SK-N-SH treated with all-trans-retinoic acid at 6 μM for 48 hours (cell line): ENCODE measurements around the gene FGF14.

Experiments used
- ARNTL ChIP-seq: fragments of 450-650 bp; formaldehyde crosslinking; IDR thresholded peaks from 2 replicates; pipeline ENCODE4 v1.5.0; 2020; ENCODE audit warnings: low read depth, mild to moderate bottlenecking, moderate library complexity, borderline replicate concordance
- BACH2 ChIP-seq: fragments of 250-450 bp; sonication (Bioruptor Pico); IDR thresholded peaks from 2 replicates; pipeline ENCODE4 v1.9.0; 2021; ENCODE audit warnings: mild to moderate bottlenecking, borderline replicate concordance
- OSR1 ChIP-seq: fragments of 250-450 bp; sonication (Bioruptor Pico); IDR thresholded peaks from 2 replicates; pipeline ENCODE4 v1.8.0; 2022; ENCODE audit warnings: moderate library complexity, mild to moderate bottlenecking, inconsistent platforms
- PPARA ChIP-seq: fragments of 250-450 bp; sonication (Bioruptor Pico); IDR thresholded peaks from 2 replicates; pipeline ENCODE4 v1.5.0; 2020; ENCODE audit warnings: mild to moderate bottlenecking, borderline replicate concordance
- SNAI2 ChIP-seq: fragments of 250-450 bp; sonication (Bioruptor Pico); IDR thresholded peaks from 2 replicates; pipeline ENCODE4 v1.5.0; 2020; ENCODE audit warnings: mild to moderate bottlenecking, moderate library complexity
- TOX ChIP-seq: fragments of 250-450 bp; sonication (Bioruptor Pico); IDR thresholded peaks from 2 replicates; pipeline ENCODE4 v1.8.0; 2021; ENCODE audit warnings: mild to moderate bottlenecking, moderate library complexity, borderline replicate concordance
- ZC3H10 ChIP-seq: fragments of 250-450 bp; sonication (Bioruptor Pico); IDR thresholded peaks from 2 replicates; pipeline ENCODE4 v1.5.1; 2021; ENCODE audit warnings: mild to moderate bottlenecking, moderate library complexity
- ZFP3 ChIP-seq: fragments of 250-450 bp; sonication (Bioruptor Pico); IDR thresholded peaks from 2 replicates; pipeline ENCODE4 v1.5.0; 2020; ENCODE audit warnings: mild to moderate bottlenecking, moderate library complexity
- ZFP30 ChIP-seq: fragments of 450-650 bp; formaldehyde crosslinking; IDR thresholded peaks from 2 replicates; pipeline ENCODE4 v1.5.0; 2022; ENCODE audit warnings: mild to moderate bottlenecking, moderate library complexity
- ZNF70 ChIP-seq: fragments of 450-650 bp; formaldehyde crosslinking; IDR thresholded peaks from 2 replicates; pipeline ENCODE4 v1.5.0; 2020; ENCODE audit warnings: mild to moderate bottlenecking, moderate library complexity
- TF ChIP-seq, protein P1 (sequence below): fragments of 250-450 bp; sonication (Bioruptor Pico); IDR thresholded peaks from 2 replicates; pipeline ENCODE4 v1.8.0; 2021; ENCODE audit warnings: low read depth, mild to moderate bottlenecking, moderate library complexity, borderline replicate concordance
- TF ChIP-seq, protein P2 (sequence below): fragments of 250-450 bp; sonication (Bioruptor Pico); IDR thresholded peaks from 2 replicates; pipeline ENCODE4 v1.8.0; 2020; ENCODE audit warnings: mild to moderate bottlenecking, moderate library complexity, borderline replicate concordance
- TF ChIP-seq, protein P3 (sequence below): fragments of 250-450 bp; sonication (Bioruptor Pico); IDR thresholded peaks from 2 replicates; pipeline ENCODE4 v1.5.1; 2021; ENCODE audit warnings: mild to moderate bottlenecking, moderate library complexity
- TF ChIP-seq, protein P4 (sequence below): fragments of 250-450 bp; sonication (Bioruptor Pico); IDR thresholded peaks from 2 replicates; pipeline ENCODE4 v1.5.1; 2020; ENCODE audit warnings: low read depth, mild to moderate bottlenecking, moderate library complexity

DNA sequence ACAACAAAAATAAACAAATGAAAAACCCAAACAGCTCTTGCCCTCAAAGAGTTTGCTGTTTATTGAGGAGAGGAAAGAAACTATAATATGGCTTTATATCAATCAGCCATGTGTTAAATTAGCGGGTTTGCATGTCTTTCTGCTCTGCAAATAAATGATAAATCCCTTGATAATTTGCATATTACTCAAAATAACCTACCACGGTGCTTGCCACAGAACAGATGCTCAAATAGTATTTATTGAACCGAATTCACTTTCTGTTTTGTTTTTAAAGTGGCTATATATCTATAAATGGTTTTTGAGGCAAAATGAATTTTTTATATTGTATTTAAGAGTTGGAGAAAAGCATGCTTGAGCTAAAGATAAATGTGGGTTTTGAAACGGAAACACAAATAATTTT, 521.3 kb downstream of the FGF14 start:
- TF ChIP-seq, protein P1, sequence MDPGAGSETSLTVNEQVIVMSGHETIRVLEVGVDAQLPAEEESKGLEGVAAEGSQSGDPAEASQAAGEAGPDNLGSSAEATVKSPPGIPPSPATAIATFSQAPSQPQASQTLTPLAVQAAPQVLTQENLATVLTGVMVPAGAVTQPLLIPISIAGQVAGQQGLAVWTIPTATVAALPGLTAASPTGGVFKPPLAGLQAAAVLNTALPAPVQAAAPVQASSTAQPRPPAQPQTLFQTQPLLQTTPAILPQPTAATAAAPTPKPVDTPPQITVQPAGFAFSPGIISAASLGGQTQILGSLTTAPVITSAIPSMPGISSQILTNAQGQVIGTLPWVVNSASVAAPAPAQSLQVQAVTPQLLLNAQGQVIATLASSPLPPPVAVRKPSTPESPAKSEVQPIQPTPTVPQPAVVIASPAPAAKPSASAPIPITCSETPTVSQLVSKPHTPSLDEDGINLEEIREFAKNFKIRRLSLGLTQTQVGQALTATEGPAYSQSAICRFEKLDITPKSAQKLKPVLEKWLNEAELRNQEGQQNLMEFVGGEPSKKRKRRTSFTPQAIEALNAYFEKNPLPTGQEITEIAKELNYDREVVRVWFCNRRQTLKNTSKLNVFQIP (CRISPR knock-in tag): no peak
- TF ChIP-seq, protein P2, sequence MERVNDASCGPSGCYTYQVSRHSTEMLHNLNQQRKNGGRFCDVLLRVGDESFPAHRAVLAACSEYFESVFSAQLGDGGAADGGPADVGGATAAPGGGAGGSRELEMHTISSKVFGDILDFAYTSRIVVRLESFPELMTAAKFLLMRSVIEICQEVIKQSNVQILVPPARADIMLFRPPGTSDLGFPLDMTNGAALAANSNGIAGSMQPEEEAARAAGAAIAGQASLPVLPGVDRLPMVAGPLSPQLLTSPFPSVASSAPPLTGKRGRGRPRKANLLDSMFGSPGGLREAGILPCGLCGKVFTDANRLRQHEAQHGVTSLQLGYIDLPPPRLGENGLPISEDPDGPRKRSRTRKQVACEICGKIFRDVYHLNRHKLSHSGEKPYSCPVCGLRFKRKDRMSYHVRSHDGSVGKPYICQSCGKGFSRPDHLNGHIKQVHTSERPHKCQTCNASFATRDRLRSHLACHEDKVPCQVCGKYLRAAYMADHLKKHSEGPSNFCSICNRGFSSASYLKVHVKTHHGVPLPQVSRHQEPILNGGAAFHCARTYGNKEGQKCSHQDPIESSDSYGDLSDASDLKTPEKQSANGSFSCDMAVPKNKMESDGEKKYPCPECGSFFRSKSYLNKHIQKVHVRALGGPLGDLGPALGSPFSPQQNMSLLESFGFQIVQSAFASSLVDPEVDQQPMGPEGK: no peak
- TF ChIP-seq OSR1 (CRISPR knock-in tag): no peak
- no peak for TF ChIP-seq BACH2 (CRISPR knock-in tag)
- no peak for TF ChIP-seq SNAI2 (CRISPR knock-in tag)
- TF ChIP-seq ZNF70 (CRISPR knock-in tag): no peak
- TF ChIP-seq TOX: no peak
- TF ChIP-seq ZFP30 (CRISPR knock-in tag): no peak
- TF ChIP-seq ARNTL (CRISPR knock-in tag): no peak
- TF ChIP-seq, protein P3, sequence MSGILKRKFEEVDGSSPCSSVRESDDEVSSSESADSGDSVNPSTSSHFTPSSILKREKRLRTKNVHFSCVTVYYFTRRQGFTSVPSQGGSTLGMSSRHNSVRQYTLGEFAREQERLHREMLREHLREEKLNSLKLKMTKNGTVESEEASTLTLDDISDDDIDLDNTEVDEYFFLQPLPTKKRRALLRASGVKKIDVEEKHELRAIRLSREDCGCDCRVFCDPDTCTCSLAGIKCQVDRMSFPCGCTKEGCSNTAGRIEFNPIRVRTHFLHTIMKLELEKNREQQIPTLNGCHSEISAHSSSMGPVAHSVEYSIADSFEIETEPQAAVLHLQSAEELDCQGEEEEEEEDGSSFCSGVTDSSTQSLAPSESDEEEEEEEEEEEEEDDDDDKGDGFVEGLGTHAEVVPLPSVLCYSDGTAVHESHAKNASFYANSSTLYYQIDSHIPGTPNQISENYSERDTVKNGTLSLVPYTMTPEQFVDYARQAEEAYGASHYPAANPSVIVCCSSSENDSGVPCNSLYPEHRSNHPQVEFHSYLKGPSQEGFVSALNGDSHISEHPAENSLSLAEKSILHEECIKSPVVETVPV (CRISPR knock-in tag): no peak
- TF ChIP-seq, protein P4, sequence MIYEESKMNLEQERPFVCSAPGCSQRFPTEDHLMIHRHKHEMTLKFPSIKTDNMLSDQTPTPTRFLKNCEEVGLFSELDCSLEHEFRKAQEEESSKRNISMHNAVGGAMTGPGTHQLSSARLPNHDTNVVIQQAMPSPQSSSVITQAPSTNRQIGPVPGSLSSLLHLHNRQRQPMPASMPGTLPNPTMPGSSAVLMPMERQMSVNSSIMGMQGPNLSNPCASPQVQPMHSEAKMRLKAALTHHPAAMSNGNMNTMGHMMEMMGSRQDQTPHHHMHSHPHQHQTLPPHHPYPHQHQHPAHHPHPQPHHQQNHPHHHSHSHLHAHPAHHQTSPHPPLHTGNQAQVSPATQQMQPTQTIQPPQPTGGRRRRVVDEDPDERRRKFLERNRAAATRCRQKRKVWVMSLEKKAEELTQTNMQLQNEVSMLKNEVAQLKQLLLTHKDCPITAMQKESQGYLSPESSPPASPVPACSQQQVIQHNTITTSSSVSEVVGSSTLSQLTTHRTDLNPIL (CRISPR knock-in tag): no peak
- no peak for TF ChIP-seq ZC3H10
- no peak for TF ChIP-seq PPARA (CRISPR knock-in tag)
- no peak for TF ChIP-seq ZFP3 (CRISPR knock-in tag)
